GM18499 (cell line): ENCODE measurements around the gene SLC6A19.

Experiments used
- ATAC-seq: cut with Tn5 transposase; IDR thresholded peaks from one replicate; pipeline ENCODE4 v1.9.1; 2021; ENCODE audit warnings: moderate number of reproducible peaks; ENCODE audit not compliant: insufficient read depth, unreplicated experiment

The SLC6A19 gene

GRCh38 chr5:1232780-1233179, 31.4 kb downstream of the SLC6A19 start:
- ATAC-seq = no peak

- ATAC-seq = no peak
Measured at GRCh38 chr5:1235379-1235778, 34.0 kb downstream of the SLC6A19 start.

- no peak for ATAC-seq
Measured at GRCh38 chr5:1235838-1236237, 34.4 kb downstream of the SLC6A19 start.

- no peak for ATAC-seq
Measured at GRCh38 chr5:1239505-1240251, 38.3 kb downstream of the SLC6A19 start.

- no peak for ATAC-seq
Measured at GRCh38 chr5:1240496-1241260, 39.3 kb downstream of the SLC6A19 start.

GRCh38 chr5:1241509-1242080, 40.2 kb downstream of the SLC6A19 start:
- ATAC-seq = no peak

- no peak for ATAC-seq
Measured at GRCh38 chr5:1242733-1243486, 41.5 kb downstream of the SLC6A19 start.

- ATAC-seq = no peak
Measured at GRCh38 chr5:1243487-1244130, 42.2 kb downstream of the SLC6A19 start.

- no peak for ATAC-seq
Measured at GRCh38 chr5:1244255-1244654, 42.9 kb downstream of the SLC6A19 start.

- no peak for ATAC-seq
Measured at GRCh38 chr5:1244976-1245375, 43.6 kb downstream of the SLC6A19 start.

- no peak for ATAC-seq
Measured at GRCh38 chr5:1245905-1246576, 44.6 kb downstream of the SLC6A19 start.

GRCh38 chr5:1246711-1247431, 45.5 kb downstream of the SLC6A19 start:
- no peak for ATAC-seq

- no peak for ATAC-seq
Measured at GRCh38 chr5:1247811-1248210, 46.4 kb downstream of the SLC6A19 start.

- ATAC-seq = no peak
Measured at GRCh38 chr5:1249366-1250280, 48.2 kb downstream of the SLC6A19 start.

- no peak for ATAC-seq
Measured at GRCh38 chr5:1251678-1252580, 50.5 kb downstream of the SLC6A19 start.

- ATAC-seq = no peak
Measured at GRCh38 chr5:1252681-1253080, 51.3 kb downstream of the SLC6A19 start.
